Caco-2 (cell line): ENCODE data around the gene GRIN3B. TPM values are rescaled to one million over a fixed set of nuclear protein-coding genes. Genes with fewer than 3 reads are reported as not detected.

Experiments
- BruUV-seq: library from RNA; stranded (reverse); fragments of 400-500 nt; replicated peaks from 2 replicates; lab custom pipeline; 2021; lab: Mats Ljungman, UMichigan
- CTCF ChIA-PET: fragments of 300-600 bp; sonication (Branson Sonifier 250); formaldehyde crosslinking; loops from one replicate; lab custom pipeline; 2022; ENCODE audit warnings: antibody characterized with exemption; lab: Charles Lee
- POLR2A ChIA-PET: fragments of 300-600 bp; sonication (Branson Sonifier 250); formaldehyde crosslinking; loops from one replicate; lab custom pipeline; 2022; ENCODE audit warnings: antibody characterized with exemption; lab: Charles Lee
- DNase-seq, 2 experiments: peaks; one replicate each; pipeline versions ENCODE4 v3.0.0 to v3.0.0-alpha.2; 2020 to 2022
- H3K27me3 ChIP-seq: replicated peaks from 2 replicates; pipeline ENCODE4 v1.6.0; 2011; ENCODE audit warnings: low read length; ENCODE audit not compliant: control insufficient read depth, insufficient read depth
- H3K36me3 ChIP-seq: 2 replicates; pipeline ENCODE4 v1.5.1; 2011; ENCODE audit warnings: low read length; ENCODE audit not compliant: control insufficient read depth, insufficient read depth
- H3K4me1 ChIP-seq: fragments of 250-450 bp; sonication (Bioruptor Pico); 2 replicates; pipeline ENCODE4 v1.5.1; 2020; ENCODE audit warnings: mild to moderate bottlenecking
- H3K4me3 ChIP-seq: 2 replicates; pipeline ENCODE4 v1.5.1; 2011; ENCODE audit warnings: low read depth, mild to moderate bottlenecking, control low read depth, low read length
- H3K9me3 ChIP-seq: fragments of 250-450 bp; sonication (Bioruptor Pico); 2 replicates; pipeline ENCODE4 v1.5.1; 2020; ENCODE audit warnings: mild to moderate bottlenecking, moderate library complexity
- H3K27ac Mint-ChIP-seq: one replicate; pipeline ENCODE4 v1.8.0; 2022; ENCODE audit warnings: mixed read lengths; ENCODE audit not compliant: unreplicated experiment
- H3K27me3 Mint-ChIP-seq: one replicate; pipeline ENCODE4 v1.8.0; 2022; ENCODE audit warnings: mixed read lengths; ENCODE audit not compliant: insufficient read depth, unreplicated experiment
- H3K36me3 Mint-ChIP-seq: one replicate; pipeline ENCODE4 v1.8.0; 2022; ENCODE audit warnings: mild to moderate bottlenecking, mixed read lengths; ENCODE audit not compliant: insufficient read depth, unreplicated experiment
- H3K4me1 Mint-ChIP-seq: one replicate; pipeline ENCODE4 v1.8.0; 2022; ENCODE audit warnings: low read depth, mixed read lengths; ENCODE audit not compliant: unreplicated experiment
- H3K4me3 Mint-ChIP-seq: one replicate; pipeline ENCODE4 v1.8.0; 2022; ENCODE audit warnings: mild to moderate bottlenecking, moderate library complexity, mixed read lengths; ENCODE audit not compliant: unreplicated experiment
- H3K9me3 Mint-ChIP-seq: one replicate; pipeline ENCODE4 v1.8.0; 2022; ENCODE audit warnings: mixed read lengths; ENCODE audit not compliant: unreplicated experiment
- intact Hi-C: fragments of 100-400 bp; cut with micrococcal nuclease; formaldehyde crosslinking; loops from one replicate; pipeline ENCODE4 v1.10.0; 2022; ENCODE audit not compliant: unreplicated experiment
- total RNA-seq: library from RNA; stranded (reverse); gene quantifications from 2 replicates; pipeline ENCODE4 v1.2.3, GENCODE V29; 2022
- TF ChIP-seq, protein P1 (sequence below), 2 experiments: fragments of 200-600 bp in 1 of 2; IDR thresholded peaks; 1 replicate in 1 of 2; 2 replicates in 1 of 2; pipeline versions ENCODE4 v1.5.1 to v1.8.0; 2011 to 2022; ENCODE audit warnings: antibody characterized with exemption in 1 of 2, control low read depth in 1 of 2, inconsistent platforms in 1 of 2, low read depth in 1 of 2, low read length in 1 of 2, mild to moderate bottlenecking in 1 of 2, moderate library complexity in 1 of 2; ENCODE audit not compliant: insufficient read depth in 1 of 2, severe bottlenecking in 1 of 2, unreplicated experiment in 1 of 2

The GRIN3B gene
- total RNA-seq, 1 experiment from 2014 or later: 0.41 TPM

- ChIA-PET CTCF (interaction anchor here (1.2 kb wide), 1 partner anchor 34 kb away, joined by 6 read pairs; no protein-coding TSS in a partner anchor), POLR2A (no interaction called here)
- Mint-ChIP-seq H3K27me3 (no peaks in the 10 kb centered on the region), H3K4me1 (no peaks in the 10 kb centered on the region), H3K27ac (no peak overlapping the region), H3K9me3 (no peaks in the 10 kb centered on the region), H3K4me3 (no peak overlapping the region), H3K36me3 (peaks cover 100% of the 10 kb centered on the region)
- no TSS peak for BruUV-seq
- no peak for DNase-seq
- Histone ChIP-seq H3K4me1 (no peaks in the 10 kb centered on the region), H3K4me3 (no peak overlapping the region), H3K9me3 (no peaks in the 10 kb centered on the region), H3K36me3 (peaks cover 5% of the 10 kb centered on the region), H3K27me3 (no peaks in the 10 kb centered on the region)
- TF ChIP-seq, protein P1, sequence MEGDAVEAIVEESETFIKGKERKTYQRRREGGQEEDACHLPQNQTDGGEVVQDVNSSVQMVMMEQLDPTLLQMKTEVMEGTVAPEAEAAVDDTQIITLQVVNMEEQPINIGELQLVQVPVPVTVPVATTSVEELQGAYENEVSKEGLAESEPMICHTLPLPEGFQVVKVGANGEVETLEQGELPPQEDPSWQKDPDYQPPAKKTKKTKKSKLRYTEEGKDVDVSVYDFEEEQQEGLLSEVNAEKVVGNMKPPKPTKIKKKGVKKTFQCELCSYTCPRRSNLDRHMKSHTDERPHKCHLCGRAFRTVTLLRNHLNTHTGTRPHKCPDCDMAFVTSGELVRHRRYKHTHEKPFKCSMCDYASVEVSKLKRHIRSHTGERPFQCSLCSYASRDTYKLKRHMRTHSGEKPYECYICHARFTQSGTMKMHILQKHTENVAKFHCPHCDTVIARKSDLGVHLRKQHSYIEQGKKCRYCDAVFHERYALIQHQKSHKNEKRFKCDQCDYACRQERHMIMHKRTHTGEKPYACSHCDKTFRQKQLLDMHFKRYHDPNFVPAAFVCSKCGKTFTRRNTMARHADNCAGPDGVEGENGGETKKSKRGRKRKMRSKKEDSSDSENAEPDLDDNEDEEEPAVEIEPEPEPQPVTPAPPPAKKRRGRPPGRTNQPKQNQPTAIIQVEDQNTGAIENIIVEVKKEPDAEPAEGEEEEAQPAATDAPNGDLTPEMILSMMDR (IDR thresholded peaks at IDR 0.05; ENCODE audit: insufficient read depth in 1 of 2, low read depth in 1 of 2, low read length in 1 of 2, severe bottlenecking in 1 of 2, unreplicated experiment in 1 of 2): no peak
- intact Hi-C loops: no loop called here
Measured at GRCh38 chr19:971795-972194, 28.4 kb upstream of the GRIN3B start.

- Histone ChIP-seq H3K27me3 (no peaks in the 10 kb centered on the region), H3K9me3 (no peaks in the 10 kb centered on the region), H3K4me3 (no peak overlapping the region), H3K36me3 (peaks cover 5% of the 10 kb centered on the region), H3K4me1 (no peaks in the 10 kb centered on the region)
- peaks cover 100% of the 10 kb centered on the region for H3K36me3 Mint-ChIP-seq
- TF ChIP-seq, protein P1 (IDR thresholded peaks at IDR 0.05; ENCODE audit: insufficient read depth in 1 of 2, low read depth in 1 of 2, low read length in 1 of 2, severe bottlenecking in 1 of 2, unreplicated experiment in 1 of 2): no peak
- no peak for DNase-seq
- BruUV-seq: no TSS peak
- intact Hi-C loops: no loop called here
- POLR2A ChIA-PET: no interaction called here
- H3K9me3 Mint-ChIP-seq: no peaks in the 10 kb centered on the region
- no peak overlapping the region for H3K27ac Mint-ChIP-seq
- no peaks in the 10 kb centered on the region for H3K27me3 Mint-ChIP-seq
- H3K4me1 Mint-ChIP-seq: no peaks in the 10 kb centered on the region
- H3K4me3 Mint-ChIP-seq: no peak overlapping the region
- CTCF ChIA-PET: interaction anchor here (0.6 to 0.7 kb wide), 2 partner anchors 39 to 277 kb away, joined by 3 to 5 read pairs; partner anchors contain the start of gene PRSS57
Measured at GRCh38 chr19:972281-972680, 27.9 kb upstream of the GRIN3B start.

- Histone ChIP-seq H3K4me1 (no peaks in the 10 kb centered on the region; the same call in 1 of the 2 replicates), H3K9me3 (no peaks in the 10 kb centered on the region), H3K36me3 (peaks cover 3% of the 10 kb centered on the region), H3K27me3 (no peaks in the 10 kb centered on the region), H3K4me3 (no peak overlapping the region)
- POLR2A ChIA-PET: no interaction called here
- H3K4me3 Mint-ChIP-seq: no peak overlapping the region
- intact Hi-C loops: no loop called here
- H3K27ac Mint-ChIP-seq: no peak overlapping the region
- no TSS peak for BruUV-seq
- no peak for DNase-seq
- H3K27me3 Mint-ChIP-seq: no peaks in the 10 kb centered on the region
- H3K9me3 Mint-ChIP-seq: no peaks in the 10 kb centered on the region
- peaks cover 94% of the 10 kb centered on the region for H3K36me3 Mint-ChIP-seq
- H3K4me1 Mint-ChIP-seq: no peaks in the 10 kb centered on the region
- CTCF ChIA-PET: no interaction called here
- TF ChIP-seq, protein P1 (IDR thresholded peaks at IDR 0.05; ENCODE audit: insufficient read depth in 1 of 2, low read depth in 1 of 2, low read length in 1 of 2, severe bottlenecking in 1 of 2, unreplicated experiment in 1 of 2): no peak
Measured at GRCh38 chr19:973726-974563, 26.3 kb upstream of the GRIN3B start.
